SIG-M5 treated with dmso at 0.1 percent for 504 hours (cell line): Measurements from ENCODE around the gene GDF10.

Experiments used
- DNase-seq: peaks from one replicate; lab custom pipeline; 2025; ENCODE audit not compliant: unreplicated experiment; lab: John Stamatoyannopoulos, UW

Gene GDF10

GRCh38 chr10:47311932-47312662 lies 12.1 kb downstream of the GDF10 start:
- peak; percentile 75 for DNase-seq

GRCh38 chr10:47312663-47312995 lies 12.6 kb downstream of the GDF10 start:
- no peak for DNase-seq

- DNase-seq, result no peak
Measured at GRCh38 chr10:47314416-47314970, 14.5 kb downstream of the GDF10 start.

GRCh38 chr10:47315421-47315820 lies 15.4 kb downstream of the GDF10 start:
- no peak for DNase-seq

- no peak for DNase-seq
Measured at GRCh38 chr10:47316131-47316530, 16.1 kb downstream of the GDF10 start.

- DNase-seq, result no peak
Measured at GRCh38 chr10:47317251-47317650, 17.3 kb downstream of the GDF10 start.

- no peak for DNase-seq
Measured at GRCh38 chr10:47318706-47319105, 18.7 kb downstream of the GDF10 start.

- DNase-seq, result no peak
Measured at GRCh38 chr10:47319784-47320183, 19.8 kb downstream of the GDF10 start.

GRCh38 chr10:47320812-47321211 lies 20.8 kb downstream of the GDF10 start:
- DNase-seq, result no peak

GRCh38 chr10:47321521-47322195 lies 21.7 kb downstream of the GDF10 start:
- DNase-seq, result no peak

GRCh38 chr10:47322300-47323061 lies 22.5 kb downstream of the GDF10 start, which contains the start of gene GDF2:
TSS of gene GDF2 (plus strand) at chr10:47322454. CDS start at chr10:47322669, 215 bp downstream.
- DNase-seq, result no peak

GRCh38 chr10:47323087-47323486 lies 23.1 kb downstream of the GDF10 start:
- no peak for DNase-seq

GRCh38 chr10:47323636-47324296 lies 23.8 kb downstream of the GDF10 start:
- DNase-seq, result no peak

- no peak for DNase-seq
Measured at GRCh38 chr10:47325303-47326291, 25.6 kb downstream of the GDF10 start.

- no peak for DNase-seq
Measured at GRCh38 chr10:47326306-47326926, 26.4 kb downstream of the GDF10 start.

- no peak for DNase-seq
Measured at GRCh38 chr10:47326927-47327330, 26.9 kb downstream of the GDF10 start.

- no peak for DNase-seq
Measured at GRCh38 chr10:47329855-47330254, 29.9 kb downstream of the GDF10 start.

- no peak for DNase-seq
Measured at GRCh38 chr10:47330366-47330765, 30.4 kb downstream of the GDF10 start.

- DNase-seq, result no peak
Measured at GRCh38 chr10:47330804-47331203, 30.8 kb downstream of the GDF10 start.
